NCI-H2171 (cell line): ENCODE measurements around the gene HECW1.

Experiments
- DNase-seq: peaks from one replicate; lab custom pipeline; 2025; lab: John Stamatoyannopoulos, UW

The HECW1 gene

GRCh38 chr7:43265139-43265538 is 152.7 kb downstream of the HECW1 start:
- DNase-seq = no peak

- no peak for DNase-seq
These were observed 161.7 kb downstream of the HECW1 start for GRCh38 chr7:43273939-43274719.

GRCh38 chr7:43274752-43275151 is 162.3 kb downstream of the HECW1 start:
- no peak for DNase-seq

- no peak for DNase-seq
These were observed 164.1 kb downstream of the HECW1 start for GRCh38 chr7:43276547-43276946.

GRCh38 chr7:43278088-43278644 is 165.7 kb downstream of the HECW1 start:
- DNase-seq = no peak

- DNase-seq = no peak
These were observed 168.8 kb downstream of the HECW1 start for GRCh38 chr7:43281268-43281667.

- no peak for DNase-seq
These were observed 171.3 kb downstream of the HECW1 start for GRCh38 chr7:43283706-43284105.

GRCh38 chr7:43289826-43290225 is 177.4 kb downstream of the HECW1 start:
- no peak for DNase-seq

- no peak for DNase-seq
These were observed 178.5 kb downstream of the HECW1 start for GRCh38 chr7:43290978-43291377.

- DNase-seq = no peak
These were observed 179.3 kb downstream of the HECW1 start for GRCh38 chr7:43291789-43292188.

- DNase-seq = no peak
These were observed 179.9 kb downstream of the HECW1 start for GRCh38 chr7:43292384-43292783.

- DNase-seq = no peak
These were observed 181.7 kb downstream of the HECW1 start for GRCh38 chr7:43294080-43294630.

- no peak for DNase-seq
These were observed 183.0 kb downstream of the HECW1 start for GRCh38 chr7:43295429-43295828.

- DNase-seq = no peak
These were observed 183.9 kb downstream of the HECW1 start for GRCh38 chr7:43296306-43296705.

- DNase-seq = no peak
These were observed 186.2 kb downstream of the HECW1 start for GRCh38 chr7:43298617-43299016.

GRCh38 chr7:43300121-43300520 is 187.7 kb downstream of the HECW1 start:
- DNase-seq = no peak

GRCh38 chr7:43302211-43302711 is 189.8 kb downstream of the HECW1 start:
- DNase-seq = no peak

GRCh38 chr7:43302773-43303460 is 190.5 kb downstream of the HECW1 start:
- no peak for DNase-seq

- DNase-seq = no peak
These were observed 191.3 kb downstream of the HECW1 start for GRCh38 chr7:43303740-43304241.

- no peak for DNase-seq
These were observed 194.0 kb downstream of the HECW1 start for GRCh38 chr7:43306404-43306803.

GRCh38 chr7:43307522-43307921 is 195.1 kb downstream of the HECW1 start:
- DNase-seq = no peak

GRCh38 chr7:43308913-43309705 is 196.7 kb downstream of the HECW1 start:
- DNase-seq = no peak
